LNCAP (cell line): ENCODE results near the gene PEAK1.

Experiments
- TF ChIP-seq, protein P1 (sequence below): fragments of 450-650 bp; IDR thresholded peaks from 2 replicates; pipeline ENCODE4 v1.5.1; 2017; ENCODE audit warnings: mild to moderate bottlenecking

The PEAK1 gene

DNA sequence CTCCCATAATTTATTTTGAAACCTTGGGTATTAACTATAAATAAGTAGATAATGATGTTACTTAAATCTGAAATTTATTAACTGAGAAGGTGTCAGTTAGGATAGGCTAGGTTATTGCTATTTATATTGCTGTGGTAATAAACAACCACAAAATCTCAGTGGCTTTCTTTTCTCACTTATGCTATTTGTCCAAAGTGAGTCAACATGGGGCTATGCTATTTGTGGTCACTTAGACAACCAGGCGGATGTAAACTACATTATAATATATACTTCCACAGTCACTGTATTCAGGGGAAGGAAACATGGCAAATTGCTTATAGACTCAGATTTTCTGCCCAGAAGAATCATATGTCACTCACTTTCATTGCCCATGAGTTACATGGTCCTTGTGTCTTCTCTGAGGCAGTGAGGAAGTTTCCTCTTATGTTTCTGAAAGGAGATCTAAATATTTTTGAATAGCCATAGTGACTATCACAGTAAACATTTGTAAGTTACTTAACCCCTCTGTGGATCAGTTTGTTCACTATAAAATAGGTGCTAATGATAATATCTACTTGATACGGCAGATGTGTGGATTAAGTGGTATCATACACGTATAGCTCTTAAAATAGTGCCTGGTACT, 20.6 kb upstream of the PEAK1 start:
- TF ChIP-seq, protein P1, sequence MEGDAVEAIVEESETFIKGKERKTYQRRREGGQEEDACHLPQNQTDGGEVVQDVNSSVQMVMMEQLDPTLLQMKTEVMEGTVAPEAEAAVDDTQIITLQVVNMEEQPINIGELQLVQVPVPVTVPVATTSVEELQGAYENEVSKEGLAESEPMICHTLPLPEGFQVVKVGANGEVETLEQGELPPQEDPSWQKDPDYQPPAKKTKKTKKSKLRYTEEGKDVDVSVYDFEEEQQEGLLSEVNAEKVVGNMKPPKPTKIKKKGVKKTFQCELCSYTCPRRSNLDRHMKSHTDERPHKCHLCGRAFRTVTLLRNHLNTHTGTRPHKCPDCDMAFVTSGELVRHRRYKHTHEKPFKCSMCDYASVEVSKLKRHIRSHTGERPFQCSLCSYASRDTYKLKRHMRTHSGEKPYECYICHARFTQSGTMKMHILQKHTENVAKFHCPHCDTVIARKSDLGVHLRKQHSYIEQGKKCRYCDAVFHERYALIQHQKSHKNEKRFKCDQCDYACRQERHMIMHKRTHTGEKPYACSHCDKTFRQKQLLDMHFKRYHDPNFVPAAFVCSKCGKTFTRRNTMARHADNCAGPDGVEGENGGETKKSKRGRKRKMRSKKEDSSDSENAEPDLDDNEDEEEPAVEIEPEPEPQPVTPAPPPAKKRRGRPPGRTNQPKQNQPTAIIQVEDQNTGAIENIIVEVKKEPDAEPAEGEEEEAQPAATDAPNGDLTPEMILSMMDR, result no peak

GRCh38 chr15:77437264-77437663, 17.4 kb upstream of the PEAK1 start:
- TF ChIP-seq, protein P1, result no peak

GRCh38 chr15:77436822-77437221, 16.9 kb upstream of the PEAK1 start:
- TF ChIP-seq, protein P1, result no peak

DNA sequence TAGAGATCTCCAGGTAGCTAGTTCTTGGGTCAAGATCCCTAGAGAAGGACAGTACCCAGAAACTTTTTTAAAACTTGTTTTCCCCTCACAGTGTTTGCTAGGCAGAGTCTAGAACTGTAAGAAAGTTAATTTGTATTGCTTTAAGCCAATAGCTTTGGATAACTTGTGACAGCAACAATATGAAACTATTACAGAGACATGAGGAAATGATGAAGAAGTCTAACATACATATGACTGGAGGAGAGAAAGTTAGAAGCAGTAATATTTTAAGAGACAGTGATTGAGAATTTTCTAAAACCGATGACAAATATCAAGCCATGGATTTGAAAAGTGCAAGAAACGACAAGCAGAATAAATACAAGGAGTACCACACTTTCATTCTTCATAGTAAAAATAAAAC, 10.7 kb upstream of the PEAK1 start:
- TF ChIP-seq, protein P1, result no peak

- TF ChIP-seq, protein P1, result no peak
Observed at GRCh38 chr15:77430213-77430612, 10.3 kb upstream of the PEAK1 start.

DNA sequence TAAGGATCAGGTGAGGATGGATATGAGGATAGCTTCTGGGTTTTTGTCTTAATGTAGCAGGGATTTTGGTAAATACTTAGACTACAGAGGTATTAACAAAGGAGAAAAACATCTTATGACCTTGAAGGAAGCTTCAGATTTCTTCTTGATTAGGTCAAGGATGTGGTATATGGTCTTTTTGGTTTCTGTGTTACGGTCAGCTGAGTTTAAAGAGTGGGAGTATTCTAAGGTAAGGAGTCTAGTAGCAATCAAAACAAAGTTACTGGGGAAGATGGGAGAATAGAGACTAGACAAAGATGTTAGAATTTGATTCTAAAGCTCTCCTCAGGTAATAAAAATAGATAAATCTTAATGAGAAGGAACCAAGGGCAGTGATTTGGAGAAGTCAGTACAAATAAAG, 7.0 kb upstream of the PEAK1 start:
- TF ChIP-seq, protein P1, result no peak

DNA sequence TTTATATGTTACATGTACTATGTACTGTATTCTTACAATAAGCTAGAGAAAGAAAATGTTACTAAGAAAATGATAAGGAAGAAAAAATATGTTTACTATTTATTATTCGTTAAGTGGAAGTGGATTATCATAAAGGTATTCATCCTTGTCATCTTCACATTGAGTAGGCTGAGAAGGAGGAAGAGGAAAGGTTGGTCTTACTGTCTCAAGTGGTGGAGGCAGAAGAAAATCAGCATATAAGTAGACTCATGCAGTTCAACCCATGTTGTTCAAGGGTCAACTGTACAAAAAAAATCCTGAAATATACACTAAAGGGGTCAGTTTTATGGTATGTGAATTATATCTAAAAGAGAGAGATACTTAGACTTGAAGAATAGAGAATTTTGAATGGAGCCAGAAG, 6.5 kb upstream of the PEAK1 start:
- TF ChIP-seq, protein P1, result no peak

GRCh38 chr15:77425104-77425503, 5.2 kb upstream of the PEAK1 start:
- TF ChIP-seq, protein P1, result no peak
